GM18519 (cell line): ENCODE data around the gene MYH7B.

Experiments
- ATAC-seq: cut with Tn5 transposase; IDR thresholded peaks from one replicate; pipeline ENCODE4 v1.9.1; 2021; ENCODE audit warnings: mild to moderate bottlenecking, moderate library complexity; ENCODE audit not compliant: unreplicated experiment, low FRiP score

Gene MYH7B

DNA sequence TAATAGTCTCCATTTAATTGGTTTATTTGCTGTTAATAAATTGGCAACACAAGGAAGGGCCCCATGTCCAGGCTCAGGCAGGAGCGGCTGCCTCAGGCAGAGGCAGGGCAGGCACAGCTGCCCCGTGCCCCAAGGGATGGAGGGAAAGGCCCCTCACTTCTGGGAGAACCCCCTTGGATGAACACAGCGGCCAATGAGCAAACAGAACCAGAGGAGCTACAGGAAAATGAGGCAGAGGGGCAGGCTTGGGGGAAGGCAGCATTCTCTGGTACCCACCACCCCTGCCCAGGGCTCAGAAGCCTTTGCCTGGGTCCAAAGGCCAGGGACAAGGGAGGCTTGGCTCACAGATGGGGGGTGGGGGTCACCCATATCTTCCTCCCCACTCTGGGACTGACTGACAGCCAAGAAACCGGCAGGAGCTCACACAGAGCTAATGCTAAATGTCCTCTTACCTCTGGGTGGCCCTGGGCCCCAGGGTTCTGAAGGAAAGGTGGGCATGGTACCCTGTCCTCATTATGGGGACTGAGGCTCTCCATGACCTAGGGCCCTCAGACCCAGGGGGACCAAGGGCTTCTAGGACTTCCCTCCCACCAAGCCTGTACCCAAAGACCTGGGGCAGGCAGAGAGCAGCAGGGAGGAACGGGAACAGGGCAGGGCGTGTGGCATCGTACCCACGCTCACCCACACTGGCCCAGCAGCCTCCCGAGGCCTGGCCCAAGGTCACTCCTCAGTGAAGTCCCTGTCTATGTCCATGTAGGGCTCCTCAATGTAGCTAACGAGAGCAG lies 47.0 kb downstream of the MYH7B start:
- ATAC-seq, result no peak

GRCh38 chr20:35003211-35004031 lies 47.8 kb downstream of the MYH7B start:
- ATAC-seq, result no peak

- ATAC-seq, result no peak
These were observed 48.5 kb downstream of the MYH7B start for GRCh38 chr20:35004051-35004725.

DNA sequence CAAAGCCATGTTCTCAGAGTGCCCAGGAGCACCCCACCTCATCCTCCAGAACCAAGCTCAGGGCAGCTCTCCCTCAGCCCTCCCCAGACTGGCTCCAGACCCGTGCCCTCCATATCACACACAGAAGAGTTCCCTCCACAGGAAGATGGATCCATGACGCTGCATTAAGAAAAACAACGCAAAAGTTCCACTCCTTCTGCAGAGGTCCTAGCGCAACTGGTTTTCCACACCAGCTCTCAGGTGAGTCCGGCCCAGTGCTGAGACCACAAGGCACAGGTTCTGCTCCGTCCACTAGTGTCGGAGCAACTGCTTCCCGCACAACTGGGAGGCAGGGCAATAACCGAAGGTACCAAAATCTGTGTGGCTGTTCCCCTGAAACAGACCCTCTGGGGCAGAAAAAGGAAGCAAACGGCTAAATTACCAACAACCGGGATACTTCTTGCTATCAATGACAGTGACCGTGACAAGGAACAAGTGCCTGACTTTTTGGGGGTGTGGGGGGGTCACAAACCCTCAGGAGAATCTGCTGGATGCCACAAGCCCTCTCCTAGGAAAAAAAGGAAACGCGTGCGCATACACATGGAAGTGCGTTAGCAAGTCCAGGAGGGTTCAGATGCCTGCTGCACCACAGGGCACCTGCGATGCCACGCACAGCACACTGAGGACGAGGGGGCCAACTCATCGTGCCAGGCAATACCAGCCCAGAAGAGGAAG lies 49.2 kb downstream of the MYH7B start:
- ATAC-seq, result no peak
